Epithelial cell of proximal tubule (primary cell): ENCODE data around the gene MISFA. TPM values are rescaled to one million over a fixed set of nuclear protein-coding genes. Genes with fewer than 3 reads are reported as not detected.

ENCODE experiments used
- DNase-seq: peaks from one replicate; pipeline ENCODE4 v3.0.0-alpha.2; 2011; ENCODE audit warnings: low read depth
- H3K4me3 ChIP-seq: 2 replicates; pipeline ENCODE4 v1.5.1; 2011; ENCODE audit warnings: low read depth, mild to moderate bottlenecking, low read length
- total RNA-seq: library from RNA; depleted of rRNA; stranded (reverse); fragments of >200 nt; gene quantifications from 2 replicates; pipeline ENCODE4 v1.2.3, GENCODE V29; 2015
- TF ChIP-seq, protein P1 (sequence below): conservative IDR thresholded peaks from 2 replicates; pipeline ENCODE4 v1.5.1; 2012; ENCODE audit warnings: low read depth, mild to moderate bottlenecking, low read length

MISFA gene
- total RNA-seq, result 0.36 and 1.3 TPM in 2 replicates

DNA sequence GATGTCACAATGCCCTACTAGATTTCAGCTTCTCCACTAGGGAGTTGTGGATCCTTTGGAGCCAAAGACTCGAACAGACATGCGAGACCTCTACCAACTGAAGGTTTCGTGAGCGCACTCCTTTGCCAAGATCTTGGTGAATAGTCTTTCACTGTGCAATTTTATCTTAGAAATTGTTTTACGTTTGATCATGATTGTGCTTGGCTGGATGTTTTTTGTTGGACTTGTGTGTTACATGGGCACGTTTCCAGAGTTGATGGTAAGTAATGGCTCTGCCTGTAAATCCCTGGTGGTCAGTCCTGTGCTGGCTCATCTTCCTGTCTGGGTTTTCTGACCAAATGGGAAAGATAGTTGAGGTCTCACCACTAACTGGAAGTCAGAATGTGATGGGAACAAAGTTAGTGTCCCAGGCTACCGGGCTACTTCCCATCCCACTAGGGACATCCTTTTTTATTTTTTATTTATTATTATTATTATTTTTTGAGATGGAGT is at the start of gene MISFA:
TSS of gene MISFA (plus strand) at position 51 of the 492 bp plus-strand sequence. CDS start at position 191, 140 bp downstream.
- TF ChIP-seq, protein P1, sequence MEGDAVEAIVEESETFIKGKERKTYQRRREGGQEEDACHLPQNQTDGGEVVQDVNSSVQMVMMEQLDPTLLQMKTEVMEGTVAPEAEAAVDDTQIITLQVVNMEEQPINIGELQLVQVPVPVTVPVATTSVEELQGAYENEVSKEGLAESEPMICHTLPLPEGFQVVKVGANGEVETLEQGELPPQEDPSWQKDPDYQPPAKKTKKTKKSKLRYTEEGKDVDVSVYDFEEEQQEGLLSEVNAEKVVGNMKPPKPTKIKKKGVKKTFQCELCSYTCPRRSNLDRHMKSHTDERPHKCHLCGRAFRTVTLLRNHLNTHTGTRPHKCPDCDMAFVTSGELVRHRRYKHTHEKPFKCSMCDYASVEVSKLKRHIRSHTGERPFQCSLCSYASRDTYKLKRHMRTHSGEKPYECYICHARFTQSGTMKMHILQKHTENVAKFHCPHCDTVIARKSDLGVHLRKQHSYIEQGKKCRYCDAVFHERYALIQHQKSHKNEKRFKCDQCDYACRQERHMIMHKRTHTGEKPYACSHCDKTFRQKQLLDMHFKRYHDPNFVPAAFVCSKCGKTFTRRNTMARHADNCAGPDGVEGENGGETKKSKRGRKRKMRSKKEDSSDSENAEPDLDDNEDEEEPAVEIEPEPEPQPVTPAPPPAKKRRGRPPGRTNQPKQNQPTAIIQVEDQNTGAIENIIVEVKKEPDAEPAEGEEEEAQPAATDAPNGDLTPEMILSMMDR, result no peak
- no peak for DNase-seq
- H3K4me3 ChIP-seq, result no peak within 1 kb of the TSS

DNA sequence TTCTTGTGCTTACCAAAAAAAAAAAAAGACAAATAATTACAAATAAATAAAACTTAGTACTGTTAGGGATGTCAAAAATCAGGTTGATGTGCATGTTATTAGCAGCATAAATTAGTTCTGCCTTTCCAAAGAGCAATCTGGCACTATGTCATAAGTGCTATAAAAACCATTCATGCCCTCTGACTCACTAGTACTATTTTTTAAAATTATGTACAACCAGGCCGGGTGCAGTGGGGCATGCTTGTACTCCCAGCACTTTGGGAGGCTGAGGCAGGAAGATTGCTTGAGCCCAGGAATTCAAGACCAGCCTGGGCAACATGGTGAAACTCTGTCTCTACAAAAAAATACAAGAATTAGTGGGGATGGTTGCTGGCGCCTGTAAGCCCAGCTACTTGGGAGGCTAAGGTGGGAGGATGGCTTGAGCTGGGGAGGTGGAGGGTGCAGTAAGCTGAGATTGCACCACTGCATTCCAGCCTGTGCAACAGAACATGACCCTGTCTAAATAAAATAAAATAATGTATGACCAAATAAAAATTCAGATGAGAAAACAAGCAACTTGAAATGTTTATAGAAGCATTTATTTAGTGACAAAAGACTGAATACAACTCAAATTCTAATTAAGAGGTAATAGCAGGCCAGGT is 36.4 kb upstream of the MISFA start:
- DNase-seq, result no peak
- H3K4me3 ChIP-seq, result no peak overlapping the region
- TF ChIP-seq, protein P1, result no peak

DNA sequence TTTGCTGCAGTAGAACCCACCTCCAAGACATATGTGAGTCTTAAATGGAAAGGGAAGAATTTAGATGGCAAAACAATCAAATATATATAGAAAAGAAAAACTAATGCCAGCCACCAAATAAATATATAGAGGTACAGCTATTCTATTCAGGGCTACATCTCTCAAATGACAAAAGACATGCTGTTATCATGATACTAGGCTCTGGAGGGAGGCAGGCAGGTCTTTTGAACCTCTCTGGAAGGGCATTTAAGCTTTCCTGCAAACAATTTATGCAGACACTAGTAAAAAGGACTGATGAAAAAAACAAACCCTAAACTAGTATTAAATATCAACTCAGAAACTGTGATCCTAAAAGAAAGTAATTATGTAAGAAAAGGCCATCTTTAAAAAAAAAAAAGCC is 35.4 kb upstream of the MISFA start:
- TF ChIP-seq, protein P1, result no peak
- H3K4me3 ChIP-seq, result no peak overlapping the region
- no peak for DNase-seq

GRCh38 chr11:18566406-18566805 is 33.2 kb upstream of the MISFA start:
- DNase-seq, result no peak
- no peak overlapping the region for H3K4me3 ChIP-seq
- TF ChIP-seq, protein P1, result no peak

DNA sequence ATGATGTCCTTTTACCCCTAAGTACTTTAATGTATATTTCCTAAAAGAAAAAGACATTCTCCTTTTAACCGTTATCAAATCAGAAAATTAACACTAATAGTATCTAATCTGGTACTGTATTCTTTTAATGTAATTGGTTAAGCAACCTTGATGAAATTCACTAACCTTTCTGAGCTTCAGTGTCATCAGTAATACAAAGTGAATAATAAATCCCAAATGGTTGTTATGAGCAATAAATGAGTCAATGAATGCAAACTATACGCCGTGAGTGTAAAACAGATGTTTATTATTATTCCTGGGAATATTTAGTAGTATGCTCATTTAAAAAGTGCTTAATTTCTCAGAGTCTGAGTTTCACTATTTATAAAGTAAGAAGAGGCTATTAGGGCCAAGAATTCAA is 32.5 kb upstream of the MISFA start:
- TF ChIP-seq, protein P1, result no peak
- DNase-seq, result no peak
- H3K4me3 ChIP-seq, result no peak overlapping the region

- no peak overlapping the region for H3K4me3 ChIP-seq
- TF ChIP-seq, protein P1, result no peak
- DNase-seq, result no peak
These were observed 24.2 kb upstream of the MISFA start for GRCh38 chr11:18575361-18575760.
